ENCODE measurements around the gene SV2C. TPM values are rescaled to one million over a fixed set of nuclear protein-coding genes. Genes with fewer than 3 reads are reported as not detected.
A peak's percentile ranks its signal among the peaks of the same experiment; 100 is the strongest.

Gene SV2C
- total and polyA plus RNA-seq, 2 of the 13 experiments (the other 11 are each of a cell fraction or from before 2014, with no cell fraction given), result not detected

- TF ChIP-seq ETV5 (CRISPR knock-in tag; IDR thresholded peaks at IDR 0.05; ENCODE audit: borderline replicate concordance), result peak; percentile 36; the same call in 1 of the 2 replicates
- 0 out of 2 replicates have a peak, but pooled peaks have one; percentile 17 for TF ChIP-seq HNF1A (IDR thresholded peaks at IDR 0.05; ENCODE audit: low read depth)
- no peak for TF ChIP-seq HNF1A (CRISPR knock-in tag; IDR thresholded peaks at IDR 0.05; ENCODE audit: borderline replicate concordance)
- TF ChIP-seq ZNF646 (CRISPR knock-in tag; IDR thresholded peaks at IDR 0.05), result no peak
- TF ChIP-seq PTBP1 (IDR thresholded peaks at IDR 0.05; ENCODE audit: low read depth, low read length, poor library complexity, severe bottlenecking), result no peak
- TF ChIP-seq ESRRA (CRISPR knock-in tag; IDR thresholded peaks at IDR 0.05; ENCODE audit: low read depth), result no peak
- no peak for TF ChIP-seq ZNF20 (CRISPR knock-in tag; IDR thresholded peaks at IDR 0.05)
- peak; percentile 43; the same call in 1 of the 2 replicates for TF ChIP-seq ZMYM4 (CRISPR knock-in tag; IDR thresholded peaks at IDR 0.05)
- TF ChIP-seq ZNF280B (CRISPR knock-in tag; IDR thresholded peaks at IDR 0.05; ENCODE audit: borderline replicate concordance), result no peak
- no peak for TF ChIP-seq ZNF484 (CRISPR knock-in tag; IDR thresholded peaks at IDR 0.05; ENCODE audit: borderline replicate concordance, low read depth)
- TF ChIP-seq, protein P1, sequence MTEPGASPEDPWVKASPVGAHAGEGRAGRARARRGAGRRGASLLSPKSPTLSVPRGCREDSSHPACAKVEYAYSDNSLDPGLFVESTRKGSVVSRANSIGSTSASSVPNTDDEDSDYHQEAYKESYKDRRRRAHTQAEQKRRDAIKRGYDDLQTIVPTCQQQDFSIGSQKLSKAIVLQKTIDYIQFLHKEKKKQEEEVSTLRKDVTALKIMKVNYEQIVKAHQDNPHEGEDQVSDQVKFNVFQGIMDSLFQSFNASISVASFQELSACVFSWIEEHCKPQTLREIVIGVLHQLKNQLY (CRISPR knock-in tag; IDR thresholded peaks at IDR 0.05), result no peak
These were observed 306.5 kb downstream of the SV2C start (continued) for GRCh38 chr5:76389513-76390154.
